AG08395 (cell line): ENCODE measurements around the gene DAB2IP.

Source experiments
- DNase-seq: peaks from one replicate; pipeline ENCODE4 v3.0.0; 2012; ENCODE audit warnings: mixed read lengths, low spot score

The DAB2IP gene

GRCh38 chr9:121645003-121645402 lies 6.4 kb upstream of the DAB2IP start:
- DNase-seq = no peak

GRCh38 chr9:121645853-121646807 lies 5.3 kb upstream of the DAB2IP start:
- no peak for DNase-seq

- no peak for DNase-seq
Measured at GRCh38 chr9:121646992-121647391, 4.4 kb upstream of the DAB2IP start.

- no peak for DNase-seq
Measured at GRCh38 chr9:121648172-121648571, 3.3 kb upstream of the DAB2IP start.

GRCh38 chr9:121648799-121649198 lies 2.6 kb upstream of the DAB2IP start:
- DNase-seq = no peak

GRCh38 chr9:121649476-121650216 lies 1.8 kb upstream of the DAB2IP start:
- DNase-seq = no peak

GRCh38 chr9:121650217-121651007 lies 1.0 kb upstream of the DAB2IP start:
- no peak for DNase-seq

GRCh38 chr9:121651008-121651294 lies 483 bp upstream of the DAB2IP start:
- DNase-seq = no peak

GRCh38 chr9:121652021-121652837 lies 795 bp downstream of the DAB2IP start:
- DNase-seq = no peak

- no peak for DNase-seq
Measured at GRCh38 chr9:121652838-121653231, 1.4 kb downstream of the DAB2IP start.

GRCh38 chr9:121654499-121655140 lies 3.2 kb downstream of the DAB2IP start:
- DNase-seq = no peak

- no peak for DNase-seq
Measured at GRCh38 chr9:121655231-121655755, 3.9 kb downstream of the DAB2IP start.

- DNase-seq = no peak
Measured at GRCh38 chr9:121656941-121657470, 5.6 kb downstream of the DAB2IP start.

- DNase-seq = peak; percentile 25
Measured at GRCh38 chr9:121658166-121658565, 6.7 kb downstream of the DAB2IP start.

GRCh38 chr9:121658591-121658990 lies 7.2 kb downstream of the DAB2IP start:
- no peak for DNase-seq

GRCh38 chr9:121660367-121660766 lies 8.9 kb downstream of the DAB2IP start:
- DNase-seq = no peak

GRCh38 chr9:121660876-121661275 lies 9.4 kb downstream of the DAB2IP start:
- DNase-seq = no peak

GRCh38 chr9:121661328-121661727 lies 9.9 kb downstream of the DAB2IP start:
- no peak for DNase-seq

GRCh38 chr9:121662359-121662758 lies 10.9 kb downstream of the DAB2IP start:
- no peak for DNase-seq

- DNase-seq = no peak
Measured at GRCh38 chr9:121662891-121663580, 11.6 kb downstream of the DAB2IP start.
